Stomach (tissue), 4 donors: ENCODE results near the gene JAKMIP1.

Experiments
- CTCF ChIP-seq, 7 experiments: fragments of 450-650 bp in 4 of 7; fragments of 200-600 bp in 3 of 7; sonication (generic) in 3 of 7; IDR thresholded peaks; one replicate each; pipeline ENCODE4 v1.5.1; 2016 to 2019; ENCODE audit warnings: antibody characterized with exemption in 7 of 7, control low read depth in 2 of 7, mild to moderate bottlenecking in 1 of 7
- EP300 ChIP-seq: sonication (generic); formaldehyde crosslinking; IDR thresholded peaks from one replicate; pipeline ENCODE4 v1.6.1; 2017; ENCODE audit warnings: antibody characterized with exemption
- POLR2A ChIP-seq, 4 donors: fragments of 450-650 bp; IDR thresholded peaks; one replicate each; pipeline ENCODE4 v1.6.1; 2016; ENCODE audit warnings: antibody characterized with exemption in 4 of 4, control low read depth in 2 of 4, mild to moderate bottlenecking in 1 of 4, moderate library complexity in 1 of 4

GRCh38 chr4:6065934-6066590 lies 134.3 kb downstream of the JAKMIP1 start:
- TF ChIP-seq POLR2A (IDR thresholded peaks at IDR 0.05) (no peak), CTCF (IDR thresholded peaks at IDR 0.05) (no peak), EP300 (no peak)
